Activated CD4-positive, alpha-beta T cell treated with anti-CD3 and anti-CD28 coated beads, Interleukin-2, amount 10 ng/mL, durations not matched to agents 7 days and 5 days (primary cell): ENCODE results near the gene CAPZB. TPM values are rescaled to one million over a fixed set of nuclear protein-coding genes. Genes with fewer than 3 reads are reported as not detected.

Experiments used
- CTCF ChIA-PET: fragments of 350-600 bp; sonication (Branson Sonifier 250); formaldehyde crosslinking; loops from one replicate; lab custom pipeline; 2021; ENCODE audit warnings: antibody characterized with exemption; lab: Charles Lee
- POLR2A ChIA-PET: fragments of 350-600 bp; sonication (Branson Sonifier 250); formaldehyde crosslinking; loops from one replicate; lab custom pipeline; 2021; ENCODE audit warnings: antibody characterized with exemption; lab: Charles Lee
- DNase-seq: peaks from one replicate; pipeline ENCODE4 v3.0.0-alpha.2; 2020
- H3K27ac Mint-ChIP-seq: one replicate; pipeline ENCODE4 v1.8.0; 2021; ENCODE audit warnings: mild to moderate bottlenecking, moderate library complexity, mixed read lengths
- H3K27me3 Mint-ChIP-seq: one replicate; pipeline ENCODE4 v1.8.0; 2021; ENCODE audit warnings: mixed read lengths
- H3K36me3 Mint-ChIP-seq: one replicate; pipeline ENCODE4 v1.8.0; 2021; ENCODE audit warnings: low read depth, mixed read lengths
- H3K4me1 Mint-ChIP-seq: one replicate; pipeline ENCODE4 v1.8.0; 2021; ENCODE audit warnings: mixed read lengths
- H3K4me3 Mint-ChIP-seq: one replicate; pipeline ENCODE4 v1.8.0; 2021; ENCODE audit warnings: mild to moderate bottlenecking, moderate library complexity, mixed read lengths
- H3K9me3 Mint-ChIP-seq: one replicate; pipeline ENCODE4 v1.8.0; 2021; ENCODE audit warnings: mixed read lengths
- total RNA-seq, 2 experiments: library from RNA; stranded (reverse); gene quantifications; one replicate each; pipeline ENCODE4 v1.2.3, GENCODE V29; 2021

Gene CAPZB
- total RNA-seq, 2 experiments from 2014 or later = 529 to 567 TPM

DNA sequence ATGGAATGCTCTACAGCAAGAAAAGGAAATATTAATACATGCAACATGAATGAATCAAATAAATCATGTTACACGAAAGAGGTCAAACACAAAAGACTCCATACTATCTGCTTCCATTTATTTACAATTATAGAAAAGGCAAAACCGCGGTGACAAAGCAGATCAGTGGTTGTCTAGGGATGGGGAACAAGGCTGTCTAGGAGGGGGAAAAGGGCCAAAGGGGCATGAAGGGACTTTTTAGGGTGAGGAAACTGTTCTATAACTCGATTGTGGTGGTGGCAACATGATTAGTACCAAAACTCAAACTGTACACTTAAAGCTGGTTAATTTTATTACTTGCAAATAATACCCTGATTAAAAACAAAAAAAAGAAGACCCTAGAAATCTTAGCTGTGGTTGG lies 20.6 kb downstream of the CAPZB start:
- Mint-ChIP-seq H3K36me3 (peaks cover 59% of the 10 kb centered on the region), H3K4me1 (peaks cover 95% of the 10 kb centered on the region)

DNA sequence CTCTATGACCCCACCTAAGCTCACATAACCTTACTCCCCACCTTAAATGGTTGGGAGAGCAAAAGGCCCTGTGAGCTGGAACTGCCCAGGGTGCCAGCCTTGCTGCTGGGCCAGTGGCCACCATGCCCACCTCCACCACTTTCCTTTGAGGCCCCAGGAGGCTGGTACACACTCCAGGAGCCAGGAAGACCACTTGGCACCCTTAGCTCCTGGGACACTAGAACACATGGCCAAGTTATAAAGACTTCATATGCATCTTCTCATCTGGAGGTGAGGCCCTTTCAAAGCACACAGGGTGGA lies 21.9 kb downstream of the CAPZB start:
- Mint-ChIP-seq H3K9me3 (peaks cover 7% of the 10 kb centered on the region), H3K36me3 (peaks cover 62% of the 10 kb centered on the region), H3K4me3 (peak overlapping the region; percentile 78), H3K27me3 (no peaks in the 10 kb centered on the region), H3K4me1 (peaks cover 95% of the 10 kb centered on the region), H3K27ac (peak overlapping the region; percentile 96)
- DNase-seq = no peak
- ChIA-PET POLR2A (interaction anchor here (0.6 kb wide), 1 partner anchor 151 kb away, joined by 3 read pairs; no protein-coding TSS in a partner anchor), CTCF (interaction anchor here (0.6 to 1.5 kb wide), 3 partner anchors 20 to 1813 kb away, joined by 4 to 5 read pairs (median 4); no protein-coding TSS in a partner anchor)

More for the DNA sequence above, 20.6 kb downstream of the CAPZB start:
- ChIA-PET POLR2A (interaction anchor here (0.6 kb wide), 1 partner anchor 18 kb away, joined by 3 read pairs; no protein-coding TSS in a partner anchor), CTCF (interaction anchor here (1.2 to 1.6 kb wide), 2 partner anchors 19 to 190 kb away, joined by 4 to 5 read pairs; no protein-coding TSS in a partner anchor)
- no peak for DNase-seq
- no peak overlapping the region for H3K4me3 Mint-ChIP-seq
- no peaks in the 10 kb centered on the region for H3K27me3 Mint-ChIP-seq
- peak overlapping the region; percentile 90 for H3K27ac Mint-ChIP-seq
- peaks cover 7% of the 10 kb centered on the region for H3K9me3 Mint-ChIP-seq

DNA sequence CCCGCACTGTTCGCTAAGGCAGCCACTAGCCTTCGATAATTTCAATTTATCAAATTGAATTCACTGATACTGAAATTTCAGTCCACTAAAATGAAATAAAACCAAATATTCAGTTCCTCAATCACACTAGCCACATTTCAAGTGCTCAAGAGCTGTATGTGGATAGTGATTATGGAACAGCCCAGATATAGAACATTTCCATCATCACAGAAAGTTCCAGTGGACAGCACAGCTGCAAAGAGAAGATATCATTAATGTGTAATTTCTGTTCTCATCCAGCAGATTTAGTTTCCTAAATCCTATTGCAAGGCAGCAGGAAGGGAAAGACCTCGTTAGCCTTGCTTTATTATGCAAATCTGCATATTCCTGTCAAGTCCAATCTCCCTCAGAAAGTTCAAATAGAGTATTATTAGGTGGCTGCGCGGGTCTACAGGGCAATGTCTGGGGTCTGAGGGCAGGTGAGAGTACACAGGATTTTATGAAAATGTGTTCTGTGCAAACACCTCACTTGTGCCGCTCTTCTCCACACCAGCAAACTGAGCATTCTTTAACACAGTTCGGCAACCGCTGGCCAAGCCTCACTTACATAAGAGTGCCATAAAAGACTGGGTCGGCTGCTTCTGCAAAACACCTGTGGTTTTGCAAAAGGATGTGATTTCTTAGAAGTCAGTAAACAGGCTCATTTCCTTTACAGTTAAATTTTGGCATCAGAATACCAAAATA lies 22.4 kb downstream of the CAPZB start:
- Mint-ChIP-seq H3K27me3 (no peaks in the 10 kb centered on the region), H3K4me1 (peaks cover 91% of the 10 kb centered on the region), H3K36me3 (peaks cover 58% of the 10 kb centered on the region), H3K27ac (peak overlapping the region; percentile 96), H3K9me3 (peaks cover 7% of the 10 kb centered on the region), H3K4me3 (peak overlapping the region; percentile 78)
- ChIA-PET POLR2A (interaction anchor here (0.7 kb wide), 1 partner anchor 807 kb away, joined by 4 read pairs; no protein-coding TSS in a partner anchor), CTCF (interaction anchor here (0.6 to 1.5 kb wide), 2 partner anchors 21 to 28 kb away, joined by 4 to 5 read pairs; no protein-coding TSS in a partner anchor)
- peak; percentile 84 for DNase-seq

DNA sequence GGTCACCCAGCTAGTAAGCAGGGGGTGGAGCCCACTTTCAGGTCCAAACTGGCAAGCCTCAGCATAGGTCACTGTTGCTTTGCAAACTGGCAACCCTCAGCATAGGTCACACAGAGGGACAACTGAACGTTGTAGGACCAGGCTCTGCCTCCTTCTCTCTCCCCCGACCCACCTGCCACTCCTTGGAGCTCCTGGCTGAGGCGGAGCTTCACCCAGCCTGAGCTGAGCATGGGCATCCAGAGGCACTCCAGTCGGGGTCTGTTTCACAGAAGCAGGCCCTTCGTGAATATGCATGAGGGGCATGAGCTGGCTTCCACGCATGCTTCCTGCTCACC lies 24.2 kb downstream of the CAPZB start:
- Mint-ChIP-seq H3K36me3 (peaks cover 66% of the 10 kb centered on the region), H3K4me3 (no peak overlapping the region), H3K9me3 (peaks cover 7% of the 10 kb centered on the region), H3K4me1 (peaks cover 91% of the 10 kb centered on the region), H3K27ac (peak overlapping the region; percentile 96), H3K27me3 (no peaks in the 10 kb centered on the region)
- CTCF ChIA-PET = interaction anchor here (0.6 to 1.7 kb wide), 4 partner anchors 93 to 192 kb away, joined by 3 to 4 read pairs (median 4); no protein-coding TSS in a partner anchor
- POLR2A ChIA-PET = no interaction called here
- no peak for DNase-seq

DNA sequence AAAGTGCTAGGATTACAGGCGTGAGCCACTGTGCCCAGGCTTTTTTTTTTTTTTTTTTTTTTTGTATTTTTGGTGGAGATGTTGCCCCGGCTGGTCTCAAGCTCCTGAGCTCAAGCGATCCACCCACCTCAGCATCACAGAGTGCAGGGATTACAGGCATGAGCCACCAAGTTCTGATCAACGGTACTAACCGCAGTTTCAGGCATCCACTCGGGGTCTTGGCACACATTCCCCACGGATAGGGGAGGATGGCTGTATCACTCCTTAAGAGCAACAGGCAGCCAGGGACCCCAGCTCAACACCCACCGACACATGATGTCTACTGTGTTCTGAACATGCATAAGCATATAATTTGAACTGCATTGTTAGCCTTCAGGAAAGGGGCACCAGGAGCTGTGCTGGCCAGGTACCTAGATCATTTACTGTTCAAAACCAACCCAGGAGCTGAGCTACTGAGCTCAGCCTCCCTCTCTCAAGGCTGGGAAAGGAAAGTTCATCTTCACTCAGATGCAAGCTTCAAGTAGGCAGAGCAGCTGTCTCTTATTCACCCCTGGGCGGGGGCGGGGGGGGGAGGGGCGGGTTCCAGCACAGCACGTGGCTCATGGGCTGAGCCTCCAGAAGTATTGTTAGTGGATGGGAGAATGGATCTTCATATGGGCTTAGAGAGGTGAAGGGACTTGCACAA lies 24.7 kb downstream of the CAPZB start:
- ChIA-PET CTCF (interaction anchor here (0.6 to 1.7 kb wide), 3 partner anchors 93 to 192 kb away, joined by 3 to 4 read pairs (median 4); no protein-coding TSS in a partner anchor), POLR2A (no interaction called here)
- peaks cover 91% of the 10 kb centered on the region for H3K4me1 Mint-ChIP-seq
- H3K27me3 Mint-ChIP-seq = no peaks in the 10 kb centered on the region
- H3K4me3 Mint-ChIP-seq = peak overlapping the region; percentile 49
- H3K9me3 Mint-ChIP-seq = peaks cover 7% of the 10 kb centered on the region
- peaks cover 64% of the 10 kb centered on the region for H3K36me3 Mint-ChIP-seq
- peak overlapping the region; percentile 96 for H3K27ac Mint-ChIP-seq
- DNase-seq = no peak

DNA sequence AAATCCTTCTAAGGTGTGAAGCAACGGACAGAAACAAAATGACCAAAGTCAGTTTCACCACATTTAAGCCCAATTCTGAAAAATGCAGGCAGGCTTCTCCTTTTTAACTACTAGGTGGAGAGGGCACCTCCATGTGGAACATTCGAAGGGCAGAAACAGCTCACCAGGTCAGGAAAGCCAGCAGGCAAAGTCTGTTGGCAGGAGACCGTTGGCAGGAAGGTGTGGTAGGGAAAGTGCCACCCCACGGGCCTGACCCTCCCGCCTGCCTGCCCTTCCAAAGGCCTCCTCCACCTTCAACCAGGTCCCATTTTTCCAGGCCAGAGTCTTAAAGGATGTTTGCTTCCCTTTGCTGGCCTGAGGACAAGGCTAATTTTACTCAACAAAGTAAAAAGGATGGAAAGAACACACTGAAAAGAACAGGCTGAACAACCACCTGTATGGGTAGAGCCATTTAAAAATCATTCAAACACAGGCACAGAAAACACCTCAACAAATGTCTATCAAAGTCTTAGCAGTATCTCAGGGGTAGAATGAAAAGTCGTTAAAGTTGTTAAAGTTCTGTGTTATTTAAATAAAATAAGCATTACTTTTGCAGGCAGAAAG lies 26.4 kb downstream of the CAPZB start:
- Mint-ChIP-seq H3K36me3 (peaks cover 48% of the 10 kb centered on the region), H3K27ac (peak overlapping the region; percentile 72), H3K4me1 (peaks cover 92% of the 10 kb centered on the region), H3K9me3 (no peaks in the 10 kb centered on the region), H3K27me3 (no peaks in the 10 kb centered on the region), H3K4me3 (peak overlapping the region; percentile 36)
- ChIA-PET POLR2A (no interaction called here), CTCF (no interaction called here)
- no peak for DNase-seq

DNA sequence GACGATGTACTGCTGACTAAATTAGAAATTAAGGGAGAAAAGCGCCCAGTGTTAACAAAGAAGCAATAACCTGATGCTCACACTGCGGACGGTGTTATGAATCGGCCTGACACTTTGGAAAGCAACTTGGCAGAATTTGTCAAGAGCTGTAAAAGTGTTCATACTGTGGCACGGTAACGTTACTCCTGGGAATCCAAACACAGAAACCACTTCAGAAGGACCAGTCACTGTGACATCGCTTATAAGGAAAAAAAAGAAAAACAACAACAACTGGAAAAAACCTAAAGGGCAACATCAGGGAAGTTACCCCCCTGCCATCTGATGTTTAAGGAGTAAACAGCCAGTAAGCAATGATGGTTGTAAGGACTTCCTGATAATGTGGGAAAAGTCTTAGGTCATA lies 27.7 kb downstream of the CAPZB start:
- no peaks in the 10 kb centered on the region for H3K9me3 Mint-ChIP-seq
- CTCF ChIA-PET = interaction anchor here (1.6 kb wide), 1 partner anchor 11 kb away, joined by 5 read pairs; no protein-coding TSS in a partner anchor
- H3K27me3 Mint-ChIP-seq = no peaks in the 10 kb centered on the region
- H3K27ac Mint-ChIP-seq = peak overlapping the region; percentile 71
- peaks cover 39% of the 10 kb centered on the region for H3K36me3 Mint-ChIP-seq
- POLR2A ChIA-PET = no interaction called here
- no peak for DNase-seq
- H3K4me3 Mint-ChIP-seq = no peak overlapping the region
- peaks cover 84% of the 10 kb centered on the region for H3K4me1 Mint-ChIP-seq

DNA sequence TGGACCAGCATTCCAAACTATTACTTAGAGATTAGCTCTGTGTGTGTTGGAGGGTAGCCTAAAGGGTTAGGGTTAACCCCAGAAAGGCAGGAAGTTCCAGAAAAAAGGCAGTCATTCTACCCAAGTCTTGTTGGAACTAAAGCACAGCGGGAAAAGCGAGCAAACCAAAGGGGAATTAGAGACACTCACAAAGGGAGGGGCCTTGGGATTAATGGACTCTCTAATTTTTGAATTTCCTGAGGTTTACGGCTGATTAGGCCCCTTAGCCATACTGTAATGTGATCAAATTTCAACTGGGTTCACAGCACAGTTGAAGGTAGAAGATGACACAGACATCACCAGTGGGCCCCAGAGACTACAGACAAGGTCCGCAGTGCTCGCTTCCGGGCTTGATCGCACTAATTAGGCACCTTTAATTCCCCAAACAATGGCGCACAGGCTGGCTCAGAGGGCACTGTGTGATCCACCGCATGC lies 28.3 kb downstream of the CAPZB start:
- Mint-ChIP-seq H3K4me3 (no peak overlapping the region), H3K36me3 (peaks cover 42% of the 10 kb centered on the region), H3K27ac (peak overlapping the region; percentile 71), H3K4me1 (peaks cover 87% of the 10 kb centered on the region), H3K27me3 (no peaks in the 10 kb centered on the region), H3K9me3 (no peaks in the 10 kb centered on the region)
- CTCF ChIA-PET = interaction anchor here (1.6 kb wide), 1 partner anchor 11 kb away, joined by 5 read pairs; no protein-coding TSS in a partner anchor
- no peak for DNase-seq
- POLR2A ChIA-PET = no interaction called here

DNA sequence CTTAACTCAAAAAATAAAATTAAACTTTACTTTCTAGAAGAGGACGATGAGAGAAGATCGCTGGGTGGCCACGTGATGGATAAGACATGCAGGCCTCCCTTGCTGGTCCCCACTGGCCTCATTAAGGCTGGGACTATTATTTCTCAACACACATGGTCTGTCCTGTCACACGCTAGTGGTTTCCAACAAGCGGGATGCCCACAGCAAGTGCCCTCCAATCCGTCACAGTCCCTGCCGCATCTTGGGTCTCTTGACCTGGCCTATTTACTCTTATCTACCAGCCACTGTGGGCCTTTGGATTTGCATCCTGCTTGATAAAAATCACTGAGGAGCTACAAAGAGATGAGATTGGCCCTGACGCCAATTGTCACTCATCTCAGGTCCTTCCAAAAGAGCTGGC lies 30.0 kb downstream of the CAPZB start:
- no peaks in the 10 kb centered on the region for H3K27me3 Mint-ChIP-seq
- peaks cover 31% of the 10 kb centered on the region for H3K36me3 Mint-ChIP-seq
- DNase-seq = no peak
- H3K4me1 Mint-ChIP-seq = peaks cover 82% of the 10 kb centered on the region
- peak overlapping the region; percentile 54 for H3K27ac Mint-ChIP-seq
- no peak overlapping the region for H3K4me3 Mint-ChIP-seq
- H3K9me3 Mint-ChIP-seq = no peaks in the 10 kb centered on the region
- POLR2A ChIA-PET = no interaction called here
- CTCF ChIA-PET = interaction anchor here (1.2 kb wide), 1 partner anchor 11 kb away, joined by 3 read pairs; no protein-coding TSS in a partner anchor

DNA sequence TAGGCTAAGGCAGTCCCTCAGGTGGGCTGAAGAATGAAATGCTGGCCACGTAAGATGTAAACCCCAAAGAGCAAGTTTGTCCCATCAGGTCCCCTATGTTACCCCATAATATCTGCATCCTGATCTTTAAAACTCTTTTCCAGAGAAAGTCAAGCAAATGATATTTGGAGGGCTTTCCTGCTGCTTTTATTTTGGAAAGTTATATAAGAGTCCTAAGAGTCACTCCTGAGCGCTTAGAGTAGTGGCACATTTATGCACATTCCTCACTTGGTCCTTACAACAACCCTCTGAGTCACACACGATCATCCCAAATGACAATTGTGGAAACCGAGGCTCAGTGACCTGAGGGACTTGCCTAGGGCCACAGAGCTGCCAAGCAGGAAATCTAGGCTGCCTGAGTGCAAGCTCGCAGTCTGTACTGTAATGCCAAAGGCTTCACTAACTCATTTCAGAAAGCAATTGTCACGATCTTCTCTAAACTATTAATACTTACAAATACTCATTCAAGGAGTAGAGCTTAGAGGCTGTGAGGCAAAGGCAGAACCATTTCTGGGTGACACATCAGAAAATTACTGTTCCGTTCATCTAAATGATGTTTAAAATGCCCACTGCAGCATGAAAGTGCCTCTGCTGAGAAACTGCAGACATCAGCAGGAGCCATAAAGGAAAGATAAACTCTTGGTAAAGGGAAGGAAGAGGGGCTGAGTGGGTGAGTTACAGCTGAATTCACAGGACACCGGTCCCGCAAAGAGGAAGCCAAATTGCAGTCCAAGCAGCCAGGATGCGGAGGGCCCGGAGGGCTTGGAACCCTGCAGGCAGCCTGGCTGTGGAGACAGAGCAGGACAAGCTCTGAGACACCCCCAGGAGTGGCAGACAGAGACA lies 30.8 kb downstream of the CAPZB start:
- Mint-ChIP-seq H3K9me3 (no peaks in the 10 kb centered on the region), H3K4me1 (peaks cover 79% of the 10 kb centered on the region), H3K27me3 (no peaks in the 10 kb centered on the region), H3K36me3 (peaks cover 28% of the 10 kb centered on the region), H3K27ac (peak overlapping the region; percentile 63), H3K4me3 (no peak overlapping the region)
- POLR2A ChIA-PET = no interaction called here
- no peak for DNase-seq
- CTCF ChIA-PET = no interaction called here

DNA sequence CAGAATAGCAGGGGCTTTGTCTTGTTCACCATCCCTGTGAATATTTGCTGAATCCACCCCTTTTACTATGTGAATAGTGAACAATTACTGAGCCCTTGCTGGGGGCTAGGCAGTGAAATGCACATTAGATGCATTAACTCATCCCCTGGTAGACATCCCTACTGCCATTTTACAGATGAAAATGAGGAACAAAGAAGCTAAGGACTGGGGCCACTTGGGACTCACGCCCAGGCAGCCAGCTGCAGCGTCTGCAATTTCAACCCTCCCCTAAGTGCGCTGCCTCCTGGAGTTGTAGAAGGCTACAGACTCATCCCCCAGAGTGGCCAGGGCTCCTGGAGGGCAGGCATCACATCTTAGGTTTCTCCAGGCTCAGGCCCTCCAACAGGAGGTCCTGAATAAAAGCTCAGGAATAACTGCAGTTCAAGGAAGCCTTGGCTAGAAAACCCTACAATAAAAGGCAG lies 31.6 kb downstream of the CAPZB start:
- CTCF ChIA-PET = no interaction called here
- POLR2A ChIA-PET = no interaction called here
- H3K4me1 Mint-ChIP-seq = peaks cover 79% of the 10 kb centered on the region
- no peaks in the 10 kb centered on the region for H3K9me3 Mint-ChIP-seq
- no peak for DNase-seq
- H3K36me3 Mint-ChIP-seq = peaks cover 30% of the 10 kb centered on the region
- H3K4me3 Mint-ChIP-seq = no peak overlapping the region
- H3K27me3 Mint-ChIP-seq = no peaks in the 10 kb centered on the region
- peak overlapping the region; percentile 11 for H3K27ac Mint-ChIP-seq
